MM.1S (cell line): ENCODE measurements around the gene MIA2.
A peak's percentile ranks its signal among the peaks of the same experiment; 100 is the strongest.

Experiments
- DNase-seq: peaks from one replicate; pipeline ENCODE4 v3.0.0-alpha.2; 2015
- H2AFZ ChIP-seq: fragments of 300-600 bp; sonication (generic); 2 replicates; pipeline ENCODE4 v1.6.0; 2016; ENCODE audit warnings: antibody characterized with exemption, low read length
- H3F3A ChIP-seq: fragments of 300-600 bp; sonication (generic); 2 replicates; pipeline ENCODE4 v1.6.1; 2016; ENCODE audit warnings: mild to moderate bottlenecking, antibody characterized with exemption, low read length, moderate library complexity, mixed read lengths; ENCODE audit not compliant: insufficient read depth
- H3K27ac ChIP-seq: fragments of 300-600 bp; sonication (generic); 2 replicates; pipeline ENCODE4 v1.5.1; 2016; ENCODE audit warnings: mild to moderate bottlenecking, low read length
- H3K27me3 ChIP-seq: fragments of 300-600 bp; sonication (generic); replicated peaks from 2 replicates; pipeline ENCODE4 v1.6.0; 2016; ENCODE audit warnings: low read length; ENCODE audit not compliant: insufficient read depth
- H3K36me3 ChIP-seq: fragments of 300-600 bp; sonication (generic); replicated peaks from 2 replicates; pipeline ENCODE4 v1.6.1; 2016; ENCODE audit warnings: mild to moderate bottlenecking, low read length, mixed read lengths; ENCODE audit not compliant: insufficient read depth
- H3K4me1 ChIP-seq: fragments of 300-600 bp; sonication (generic); 2 replicates; pipeline ENCODE4 v1.6.1; 2016; ENCODE audit warnings: low read length, mixed read lengths
- H3K4me2 ChIP-seq: fragments of 300-600 bp; sonication (generic); 2 replicates; pipeline ENCODE4 v1.6.0; 2016; ENCODE audit warnings: low read depth, low read length
- H3K4me3 ChIP-seq: fragments of 300-600 bp; sonication (generic); 2 replicates; pipeline ENCODE4 v1.5.1; 2016; ENCODE audit warnings: low read length, mixed read lengths
- H3K79me2 ChIP-seq: fragments of 300-600 bp; sonication (generic); 2 replicates; pipeline ENCODE4 v1.6.1; 2016; ENCODE audit warnings: mixed run types, low read length, mixed read lengths
- H3K9ac ChIP-seq: fragments of 300-600 bp; sonication (generic); 2 replicates; pipeline ENCODE4 v1.6.1; 2016; ENCODE audit warnings: low read length, mixed read lengths
- H3K9me2 ChIP-seq: fragments of 300-600 bp; sonication (generic); replicated peaks from 2 replicates; pipeline ENCODE4 v1.6.1; 2016; ENCODE audit warnings: mild to moderate bottlenecking, low read length, mixed read lengths; ENCODE audit not compliant: insufficient read depth
- H3K9me3 ChIP-seq: fragments of 300-600 bp; sonication (generic); replicated peaks from 2 replicates; pipeline ENCODE4 v1.6.1; 2016; ENCODE audit warnings: mild to moderate bottlenecking, low read length, mixed read lengths; ENCODE audit not compliant: insufficient read depth
- H4K20me1 ChIP-seq: fragments of 300-600 bp; sonication (generic); 2 replicates; pipeline ENCODE4 v1.6.1; 2016; ENCODE audit warnings: mild to moderate bottlenecking, low read length, moderate library complexity, mixed read lengths; ENCODE audit not compliant: insufficient read depth
- EZH2 ChIP-seq: fragments of 300-600 bp; sonication (generic); optimal IDR thresholded peaks from 2 replicates; pipeline ENCODE3; 2017; ENCODE audit warnings: low read depth, mild to moderate bottlenecking, antibody characterized with exemption, low read length, mixed read lengths
- EZH2phosphoT487 ChIP-seq: fragments of 300-600 bp; sonication (generic); IDR thresholded peaks from 2 replicates; pipeline ENCODE4 v1.6.1; 2018; ENCODE audit warnings: antibody characterized with exemption, low read length
- TF ChIP-seq, protein P1 (sequence below): fragments of 300-600 bp; sonication (generic); IDR thresholded peaks from 2 replicates; pipeline ENCODE4 v1.5.1; 2016; ENCODE audit warnings: antibody characterized with exemption, low read length, mixed read lengths

Gene MIA2

DNA sequence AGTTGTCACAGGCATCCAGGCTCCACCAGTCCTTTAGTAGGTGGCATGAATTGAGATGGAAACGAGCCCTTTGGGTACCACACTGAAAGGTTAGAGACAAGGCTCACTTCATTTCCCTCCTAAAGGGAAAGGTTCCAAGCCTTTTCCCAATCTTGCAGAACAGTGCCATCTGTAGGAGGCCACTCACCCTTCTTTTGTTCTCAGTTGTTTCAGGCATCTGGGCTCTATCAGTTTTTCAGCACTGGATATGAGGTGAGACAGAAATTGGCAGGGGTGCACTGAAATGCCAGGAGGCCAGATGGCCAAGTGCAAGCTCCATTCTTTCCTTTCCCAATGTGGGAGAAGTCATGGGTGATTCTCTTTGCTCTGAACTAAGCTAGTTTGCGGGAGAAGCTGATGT, 183.3 kb downstream of the MIA2 start:
- Histone ChIP-seq H3K4me3 (no peak overlapping the region), H3K79me2 (peaks cover 20% of the 10 kb centered on the region), H3K27ac (no peak overlapping the region), H2AFZ (no peak overlapping the region), H4K20me1 (no peaks in the 10 kb centered on the region), H3K36me3 (0 out of 2 replicates have a peak, but pooled peaks cover 4% of the 10 kb centered on the region), H3F3A (no peaks in the 10 kb centered on the region), H3K9ac (no peak overlapping the region), H3K4me1 (no peaks in the 10 kb centered on the region), H3K9me3 (no peaks in the 10 kb centered on the region), H3K9me2 (no peaks in the 10 kb centered on the region), H3K4me2 (no peak overlapping the region), H3K27me3 (no peaks in the 10 kb centered on the region)
- no peak for TF ChIP-seq EZH2
- TF ChIP-seq, protein P1, sequence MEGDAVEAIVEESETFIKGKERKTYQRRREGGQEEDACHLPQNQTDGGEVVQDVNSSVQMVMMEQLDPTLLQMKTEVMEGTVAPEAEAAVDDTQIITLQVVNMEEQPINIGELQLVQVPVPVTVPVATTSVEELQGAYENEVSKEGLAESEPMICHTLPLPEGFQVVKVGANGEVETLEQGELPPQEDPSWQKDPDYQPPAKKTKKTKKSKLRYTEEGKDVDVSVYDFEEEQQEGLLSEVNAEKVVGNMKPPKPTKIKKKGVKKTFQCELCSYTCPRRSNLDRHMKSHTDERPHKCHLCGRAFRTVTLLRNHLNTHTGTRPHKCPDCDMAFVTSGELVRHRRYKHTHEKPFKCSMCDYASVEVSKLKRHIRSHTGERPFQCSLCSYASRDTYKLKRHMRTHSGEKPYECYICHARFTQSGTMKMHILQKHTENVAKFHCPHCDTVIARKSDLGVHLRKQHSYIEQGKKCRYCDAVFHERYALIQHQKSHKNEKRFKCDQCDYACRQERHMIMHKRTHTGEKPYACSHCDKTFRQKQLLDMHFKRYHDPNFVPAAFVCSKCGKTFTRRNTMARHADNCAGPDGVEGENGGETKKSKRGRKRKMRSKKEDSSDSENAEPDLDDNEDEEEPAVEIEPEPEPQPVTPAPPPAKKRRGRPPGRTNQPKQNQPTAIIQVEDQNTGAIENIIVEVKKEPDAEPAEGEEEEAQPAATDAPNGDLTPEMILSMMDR: peak; percentile 16; the same call in 1 of the 2 replicates
- no peak for DNase-seq

DNA sequence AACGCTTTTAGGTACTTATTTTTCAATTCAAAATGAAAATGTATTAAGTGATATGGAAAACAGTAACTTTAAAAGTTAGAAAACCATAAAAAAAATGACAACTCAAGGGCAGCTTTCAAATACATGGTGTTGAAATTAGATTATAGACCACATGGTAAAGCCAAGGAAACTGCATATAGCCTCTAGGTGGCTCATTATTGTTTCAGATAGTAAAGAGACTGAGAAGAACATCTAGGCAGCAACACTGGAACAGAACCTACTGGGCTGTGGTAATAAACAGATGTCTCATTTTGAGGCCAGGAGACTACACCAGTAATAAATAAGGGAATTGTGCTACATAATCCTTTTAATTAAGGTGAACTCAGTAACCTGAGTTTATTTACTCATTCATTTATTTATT, 185.6 kb downstream of the MIA2 start:
- Histone ChIP-seq H3K27ac (no peak overlapping the region), H3K9ac (no peak overlapping the region), H3K4me3 (no peak overlapping the region), H3K9me3 (no peaks in the 10 kb centered on the region), H3K4me1 (no peaks in the 10 kb centered on the region), H3K79me2 (peaks cover 38% of the 10 kb centered on the region), H3F3A (no peaks in the 10 kb centered on the region), H3K27me3 (no peaks in the 10 kb centered on the region), H3K36me3 (0 out of 2 replicates have a peak, but pooled peaks cover 4% of the 10 kb centered on the region), H3K4me2 (no peak overlapping the region), H4K20me1 (no peaks in the 10 kb centered on the region), H2AFZ (no peak overlapping the region), H3K9me2 (no peaks in the 10 kb centered on the region)
- TF ChIP-seq EZH2: no peak
- TF ChIP-seq, protein P1: no peak
- DNase-seq: no peak

DNA sequence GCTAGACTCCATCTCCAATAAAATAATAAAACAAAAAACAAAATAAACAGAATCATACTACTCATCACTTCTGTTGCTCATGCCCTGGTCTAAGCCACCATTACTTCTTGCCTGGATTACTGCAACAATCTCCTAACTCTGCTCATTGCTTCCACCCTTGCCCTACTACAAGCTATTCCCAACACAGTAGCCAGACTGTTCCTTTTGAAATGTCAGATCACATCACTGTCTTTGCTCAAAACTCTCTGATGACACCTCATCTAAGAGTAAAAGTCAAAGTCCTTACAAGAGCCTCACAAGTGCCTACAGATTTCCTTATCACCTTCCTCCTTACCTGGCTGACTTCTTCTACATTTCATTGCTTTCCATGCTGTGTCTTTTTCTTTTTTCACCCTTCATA, 188.5 kb downstream of the MIA2 start:
- no peak overlapping the region for H3K4me3 ChIP-seq
- no peak overlapping the region for H3K27ac ChIP-seq
- H3K36me3 ChIP-seq: no peaks in the 10 kb centered on the region
- H4K20me1 ChIP-seq: no peaks in the 10 kb centered on the region
- no peak for DNase-seq
- H3K79me2 ChIP-seq: peaks cover 65% of the 10 kb centered on the region
- no peak overlapping the region for H2AFZ ChIP-seq
- H3K9me2 ChIP-seq: no peaks in the 10 kb centered on the region
- no peaks in the 10 kb centered on the region for H3K9me3 ChIP-seq
- TF ChIP-seq, protein P1: no peak
- TF ChIP-seq EZH2: no peak
- no peak for TF ChIP-seq EZH2phosphoT487
- H3K4me1 ChIP-seq: no peaks in the 10 kb centered on the region
- H3K4me2 ChIP-seq: no peak overlapping the region
- H3F3A ChIP-seq: no peaks in the 10 kb centered on the region
- no peak overlapping the region for H3K9ac ChIP-seq
- H3K27me3 ChIP-seq: no peaks in the 10 kb centered on the region

DNA sequence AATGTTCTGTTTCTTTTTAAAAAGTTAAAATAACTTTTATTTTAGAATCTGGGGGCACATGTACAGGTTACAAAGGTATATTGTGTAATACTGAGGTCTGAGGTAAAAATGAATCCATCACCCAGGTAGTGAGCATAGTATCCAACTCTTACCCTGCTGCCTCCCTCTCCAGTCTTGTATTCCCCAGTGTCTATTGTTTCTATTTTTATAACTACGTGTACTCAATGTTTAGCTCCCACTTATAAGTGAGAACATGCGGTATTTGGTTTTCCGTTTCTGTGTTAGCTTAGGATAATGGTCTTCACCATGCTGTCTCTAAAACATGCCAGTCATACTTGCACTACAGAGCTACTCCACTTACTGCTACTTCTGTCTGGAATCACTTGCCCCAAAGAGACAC, 190.1 kb downstream of the MIA2 start:
- Histone ChIP-seq H3K9me3 (no peaks in the 10 kb centered on the region), H3F3A (no peaks in the 10 kb centered on the region), H3K27me3 (no peaks in the 10 kb centered on the region), H3K9me2 (no peaks in the 10 kb centered on the region), H3K4me3 (no peak overlapping the region), H3K36me3 (no peaks in the 10 kb centered on the region), H4K20me1 (no peaks in the 10 kb centered on the region), H3K4me2 (no peak overlapping the region), H2AFZ (no peak overlapping the region), H3K4me1 (no peaks in the 10 kb centered on the region), H3K9ac (no peak overlapping the region), H3K79me2 (peaks cover 79% of the 10 kb centered on the region), H3K27ac (no peak overlapping the region)
- no peak for DNase-seq
- TF ChIP-seq EZH2: no peak
